GM21529 (cell line): Measurements from ENCODE around the gene GSTM1.
A peak's percentile ranks its signal among the peaks of the same experiment; 100 is the strongest.

Source experiments
- ATAC-seq: cut with Tn5 transposase; IDR thresholded peaks from one replicate; pipeline ENCODE4 v1.9.1; 2021; ENCODE audit not compliant: unreplicated experiment

The GSTM1 gene

GRCh38 chr1:109726007-109726406, 38.4 kb downstream of the GSTM1 start:
- ATAC-seq, result no peak

GRCh38 chr1:109726728-109727373, 39.2 kb downstream of the GSTM1 start:
- no peak for ATAC-seq

GRCh38 chr1:109728870-109729269, 41.3 kb downstream of the GSTM1 start:
- ATAC-seq, result no peak

- no peak for ATAC-seq
Measured at GRCh38 chr1:109730666-109731065, 43.0 kb downstream of the GSTM1 start.

DNA sequence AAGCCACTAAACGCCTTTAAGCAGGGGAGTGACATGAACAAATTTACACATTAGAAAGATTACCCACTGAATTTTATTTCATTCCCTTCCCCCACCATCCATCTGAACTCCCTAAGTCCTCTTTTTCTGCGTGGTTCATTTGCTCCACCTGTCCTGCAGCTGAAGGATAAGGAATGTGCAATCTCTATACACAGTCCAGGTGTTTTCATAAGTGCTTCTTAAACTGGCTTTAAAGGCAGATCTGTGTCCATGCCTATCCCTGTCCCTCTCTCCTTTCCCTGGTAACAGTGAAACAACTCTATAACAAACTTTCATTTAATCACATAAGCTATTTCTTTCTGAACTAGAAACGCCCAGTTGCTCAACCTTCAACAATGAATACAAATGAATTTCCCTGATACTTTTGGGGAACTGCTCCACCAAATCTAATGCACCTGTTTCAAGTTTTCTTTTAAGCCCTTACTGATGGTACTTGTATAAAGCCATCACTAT, 44.8 kb downstream of the GSTM1 start:
- ATAC-seq, result no peak

GRCh38 chr1:109733236-109733870, 45.7 kb downstream of the GSTM1 start:
- no peak for ATAC-seq

DNA sequence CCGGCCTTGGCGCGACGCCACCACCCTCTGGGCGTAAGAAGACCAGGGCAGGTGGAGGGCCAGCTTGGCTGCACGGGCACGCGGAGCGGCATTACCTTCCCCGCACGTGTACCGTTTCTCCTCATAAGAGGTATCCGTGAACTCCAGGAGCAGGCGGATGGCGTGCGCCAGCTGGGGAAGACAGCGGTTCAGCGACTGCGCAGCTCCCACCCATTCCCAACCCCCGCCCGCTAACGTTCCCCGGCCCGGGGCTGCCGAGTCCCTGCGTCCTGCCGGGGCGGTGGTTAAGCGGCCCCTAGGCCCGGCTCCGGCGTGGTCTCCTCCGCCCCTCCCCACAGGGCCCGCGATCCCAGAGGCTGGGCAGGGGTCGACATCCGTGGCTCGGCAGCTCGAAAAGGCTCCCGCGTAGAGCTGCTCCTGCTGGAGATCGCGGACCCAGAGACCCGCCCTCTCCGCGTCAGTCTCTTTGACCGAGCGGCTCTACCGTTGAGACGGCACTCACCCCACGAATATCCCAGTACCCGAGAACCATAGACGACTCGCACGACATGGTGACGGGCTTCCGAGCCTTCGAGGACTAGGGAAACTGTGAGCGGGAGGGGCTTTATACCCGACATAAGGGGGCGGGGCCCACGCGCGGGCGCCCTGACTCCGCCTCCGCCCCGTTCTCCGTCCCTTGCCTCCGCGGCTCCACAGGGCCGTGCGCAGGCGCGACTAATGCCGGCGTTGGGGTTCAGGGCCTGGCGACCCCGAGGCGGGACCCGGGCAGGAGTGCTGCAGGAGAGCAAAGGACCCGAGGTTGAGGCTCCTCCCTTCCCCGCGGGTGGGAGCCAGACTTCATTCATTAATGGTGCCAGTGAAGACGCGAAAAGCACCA, 52.4 kb downstream of the GSTM1 start:
- ATAC-seq, result peak; percentile 56

DNA sequence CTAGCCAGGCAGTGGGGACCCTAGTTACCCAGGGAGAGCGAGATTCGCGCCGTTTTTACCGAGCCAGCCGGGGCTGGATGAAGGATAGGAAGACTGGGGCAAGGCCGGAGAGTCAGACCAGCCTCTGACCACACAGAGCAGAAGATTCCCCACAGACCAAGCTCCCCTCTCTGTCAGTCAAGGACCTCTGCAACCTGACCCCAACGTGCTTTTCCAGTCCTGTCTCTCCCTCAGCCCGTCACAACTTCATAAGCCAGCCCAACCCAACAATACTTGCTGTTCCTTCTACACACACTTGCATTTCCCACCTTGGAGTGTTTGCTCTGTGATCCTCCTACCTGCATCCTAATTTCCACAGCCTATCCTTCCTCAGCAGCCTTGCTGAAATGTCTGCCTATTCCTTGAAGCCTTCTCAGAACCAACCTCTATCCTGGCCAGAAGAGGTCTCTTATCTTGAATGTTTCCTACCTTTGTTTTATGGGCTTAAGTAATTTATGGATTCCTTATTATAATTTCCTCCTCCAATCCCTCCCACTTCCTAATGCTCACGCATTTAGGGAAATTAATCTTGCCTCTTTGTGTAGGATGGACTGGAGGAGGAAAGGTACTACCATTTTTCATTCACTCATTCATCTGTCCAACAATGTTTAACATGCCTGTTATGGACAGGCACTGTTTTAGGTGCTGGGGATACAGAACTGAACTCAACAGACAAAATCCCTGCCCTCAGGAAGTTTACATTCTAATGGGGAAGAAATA, 53.2 kb downstream of the GSTM1 start, which contains the start of gene GSTM3:
Gene GSTM3, minus strand, starts transcription at position 424 of the 759 bp plus-strand sequence. CDS start 751 bp downstream, outside the sequence.
- ATAC-seq, result no peak
